Omental fat pad (tissue), 4 donors: ENCODE measurements around the gene LIMCH1. TPM values are rescaled to one million over a fixed set of nuclear protein-coding genes. Genes with fewer than 3 reads are reported as not detected.

ENCODE experiments used
- ATAC-seq: fragments of 150-250 bp; one replicate; pipeline ENCODE4 v1.9.1; 2016; ENCODE audit warnings: mild to moderate bottlenecking, moderate library complexity; ENCODE audit not compliant: low FRiP score
- DNase-seq: peaks from one replicate; pipeline ENCODE4 v3.0.0-alpha.2; 2019; ENCODE audit warnings: low spot score
- CTCF ChIP-seq, 3 donors: fragments of 450-650 bp; IDR thresholded peaks; one replicate each; pipeline ENCODE4 v1.5.1; 2016 to 2017; ENCODE audit warnings: antibody characterized with exemption in 3 of 3, mild to moderate bottlenecking in 3 of 3, moderate library complexity in 2 of 3
- total RNA-seq, 4 donors: library from RNA; depleted of rRNA; stranded (reverse); fragments of >200 nt; gene quantifications; one replicate each; pipeline ENCODE4 v1.1.0, GENCODE V29; 2016

Gene LIMCH1
- total RNA-seq, 4 donors from 2014 or later, result 29.4 to 112 (median 44.9) TPM

- DNase-seq (no peak), ATAC-seq (peak; percentile 73)
- TF ChIP-seq CTCF (IDR thresholded peaks at IDR 0.05), result no peak
Measured at GRCh38 chr4:41575207-41575606, 37.2 kb downstream of the LIMCH1 start.

GRCh38 chr4:41575665-41576064, 37.7 kb downstream of the LIMCH1 start:
- no peak for DNase-seq
- no peak for TF ChIP-seq CTCF (IDR thresholded peaks at IDR 0.05)

GRCh38 chr4:41579043-41579442, 41.1 kb downstream of the LIMCH1 start:
- TF ChIP-seq CTCF (IDR thresholded peaks at IDR 0.05), result no peak
- DNase-seq, result no peak
- ATAC-seq, result no peak

More at GRCh38 chr4:41575665-41576064, 37.7 kb downstream of the LIMCH1 start:
- ATAC-seq, result no peak

- no peak for ATAC-seq
- no peak for TF ChIP-seq CTCF (IDR thresholded peaks at IDR 0.05)
- DNase-seq, result no peak
Measured at GRCh38 chr4:41579526-41579925, 41.6 kb downstream of the LIMCH1 start.

GRCh38 chr4:41580007-41580406, 42.0 kb downstream of the LIMCH1 start:
- ATAC-seq (no peak), DNase-seq (no peak)
- no peak for TF ChIP-seq CTCF (IDR thresholded peaks at IDR 0.05)

GRCh38 chr4:41586675-41587225, 48.8 kb downstream of the LIMCH1 start:
- no peak for DNase-seq
- no peak for ATAC-seq
- TF ChIP-seq CTCF (IDR thresholded peaks at IDR 0.05), result no peak

- no peak for DNase-seq
- no peak for TF ChIP-seq CTCF (IDR thresholded peaks at IDR 0.05)
- no peak for ATAC-seq
Measured at GRCh38 chr4:41587286-41587685, 49.3 kb downstream of the LIMCH1 start.
